Astrocyte (in vitro differentiated cells and primary cell): ENCODE results near the gene CACNA1D. TPM values are rescaled to one million over a fixed set of nuclear protein-coding genes. Genes with fewer than 3 reads are reported as not detected.

Experiments used
- DNase-seq: peaks from one replicate; pipeline ENCODE4 v3.0.0-alpha.2; 2010; ENCODE audit warnings: low read depth
- FAIRE-seq: peaks from 2 replicates; lab custom pipeline; 2011; peaks lifted over from hg19 to GRCh38; lab: Jason Lieb, UNC
- H2AFZ ChIP-seq: 2 replicates; pipeline ENCODE4 v1.6.0; 2012; ENCODE audit warnings: low read depth, low read length, inconsistent platforms
- H3K27ac ChIP-seq: 2 replicates; pipeline ENCODE4 v1.5.1; 2011; ENCODE audit warnings: low read depth, low read length, inconsistent platforms
- H3K27me3 ChIP-seq: 2 replicates; pipeline ENCODE4 v1.6.0; 2011; ENCODE audit warnings: low read length, inconsistent platforms; ENCODE audit not compliant: insufficient read depth
- H3K36me3 ChIP-seq: 2 replicates; pipeline ENCODE4 v1.5.1; 2011; ENCODE audit warnings: low read length, inconsistent platforms; ENCODE audit not compliant: insufficient read depth
- H3K4me1 ChIP-seq: 2 replicates; pipeline ENCODE4 v1.5.1; 2011; ENCODE audit warnings: low read length, inconsistent platforms; ENCODE audit not compliant: insufficient read depth
- H3K4me2 ChIP-seq: 2 replicates; pipeline ENCODE4 v1.6.0; 2012; ENCODE audit warnings: low read length, inconsistent platforms
- H3K4me3 ChIP-seq: 2 replicates; pipeline ENCODE4 v1.5.1; 2011; ENCODE audit warnings: low read depth, mild to moderate bottlenecking, low read length, inconsistent platforms; ENCODE audit not compliant: insufficient read depth
- H3K79me2 ChIP-seq: 2 replicates; pipeline ENCODE4 v1.6.0; 2012; ENCODE audit warnings: mild to moderate bottlenecking, low read length, inconsistent platforms; ENCODE audit not compliant: insufficient read depth
- H3K9ac ChIP-seq: 2 replicates; pipeline ENCODE4 v1.6.0; 2012; ENCODE audit warnings: mild to moderate bottlenecking, low read length, inconsistent platforms
- H3K9me3 ChIP-seq: 2 replicates; pipeline ENCODE4 v1.5.1; 2012; ENCODE audit warnings: low read depth, mild to moderate bottlenecking, low read length, inconsistent platforms; ENCODE audit not compliant: insufficient read depth
- H4K20me1 ChIP-seq: 2 replicates; pipeline ENCODE4 v1.6.0; 2012; ENCODE audit warnings: low read length, inconsistent platforms; ENCODE audit not compliant: insufficient read depth
- H3K27ac Mint-ChIP-seq: one replicate; pipeline ENCODE4 v1.8.0; 2021; ENCODE audit warnings: mild to moderate bottlenecking, mixed read lengths; ENCODE audit not compliant: unreplicated experiment
- H3K27me3 Mint-ChIP-seq: one replicate; pipeline ENCODE4 v1.8.0; 2021; ENCODE audit warnings: low read depth, mixed read lengths; ENCODE audit not compliant: unreplicated experiment
- H3K36me3 Mint-ChIP-seq: one replicate; pipeline ENCODE4 v1.8.0; 2021; ENCODE audit warnings: low read depth, mixed read lengths; ENCODE audit not compliant: unreplicated experiment
- H3K4me1 Mint-ChIP-seq: one replicate; pipeline ENCODE4 v1.8.0; 2021; ENCODE audit warnings: low read depth, mixed read lengths; ENCODE audit not compliant: unreplicated experiment
- H3K4me3 Mint-ChIP-seq: one replicate; pipeline ENCODE4 v1.8.0; 2021; ENCODE audit warnings: mild to moderate bottlenecking, moderate library complexity, mixed read lengths; ENCODE audit not compliant: unreplicated experiment
- H3K9me3 Mint-ChIP-seq: one replicate; pipeline ENCODE4 v1.8.0; 2021; ENCODE audit warnings: mild to moderate bottlenecking, mixed read lengths; ENCODE audit not compliant: unreplicated experiment
- EZH2 ChIP-seq: IDR thresholded peaks from 2 replicates; pipeline ENCODE4 v1.6.1; 2012; ENCODE audit warnings: mild to moderate bottlenecking, low read length, inconsistent platforms; ENCODE audit not compliant: insufficient read depth
- total RNA-seq: library from RNA; stranded (reverse); gene quantifications from 2 replicates; pipeline ENCODE4 v1.2.1, GENCODE V29; 2021
- TF ChIP-seq, protein P1 (sequence below): IDR thresholded peaks from 2 replicates; pipeline ENCODE4 v1.5.1; 2011; ENCODE audit warnings: low read depth, mild to moderate bottlenecking, inconsistent platforms, low read length, moderate library complexity; ENCODE audit not compliant: insufficient read depth

The CACNA1D gene
- total RNA-seq, 1 donor from 2014 or later: 0.41 TPM

GRCh38 chr3:53544357-53544756 is 49.9 kb downstream of the CACNA1D start:
- no peaks in the 10 kb centered on the region for H3K9me3 Mint-ChIP-seq
- Histone ChIP-seq H2AFZ (no peak overlapping the region), H4K20me1 (no peaks in the 10 kb centered on the region), H3K79me2 (no peaks in the 10 kb centered on the region), H3K4me2 (no peak overlapping the region), H3K9ac (no peak overlapping the region), H3K9me3 (no peaks in the 10 kb centered on the region), H3K4me3 (no peak overlapping the region), H3K27me3 (peaks cover 2% of the 10 kb centered on the region), H3K36me3 (no peaks in the 10 kb centered on the region), H3K27ac (no peak overlapping the region), H3K4me1 (no peaks in the 10 kb centered on the region)
- TF ChIP-seq, protein P1, sequence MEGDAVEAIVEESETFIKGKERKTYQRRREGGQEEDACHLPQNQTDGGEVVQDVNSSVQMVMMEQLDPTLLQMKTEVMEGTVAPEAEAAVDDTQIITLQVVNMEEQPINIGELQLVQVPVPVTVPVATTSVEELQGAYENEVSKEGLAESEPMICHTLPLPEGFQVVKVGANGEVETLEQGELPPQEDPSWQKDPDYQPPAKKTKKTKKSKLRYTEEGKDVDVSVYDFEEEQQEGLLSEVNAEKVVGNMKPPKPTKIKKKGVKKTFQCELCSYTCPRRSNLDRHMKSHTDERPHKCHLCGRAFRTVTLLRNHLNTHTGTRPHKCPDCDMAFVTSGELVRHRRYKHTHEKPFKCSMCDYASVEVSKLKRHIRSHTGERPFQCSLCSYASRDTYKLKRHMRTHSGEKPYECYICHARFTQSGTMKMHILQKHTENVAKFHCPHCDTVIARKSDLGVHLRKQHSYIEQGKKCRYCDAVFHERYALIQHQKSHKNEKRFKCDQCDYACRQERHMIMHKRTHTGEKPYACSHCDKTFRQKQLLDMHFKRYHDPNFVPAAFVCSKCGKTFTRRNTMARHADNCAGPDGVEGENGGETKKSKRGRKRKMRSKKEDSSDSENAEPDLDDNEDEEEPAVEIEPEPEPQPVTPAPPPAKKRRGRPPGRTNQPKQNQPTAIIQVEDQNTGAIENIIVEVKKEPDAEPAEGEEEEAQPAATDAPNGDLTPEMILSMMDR: no peak
- TF ChIP-seq EZH2: no peak
- no peaks in the 10 kb centered on the region for H3K36me3 Mint-ChIP-seq
- peaks cover 6% of the 10 kb centered on the region for H3K4me1 Mint-ChIP-seq
- DNase-seq: no peak
- no peak overlapping the region for H3K4me3 Mint-ChIP-seq
- H3K27me3 Mint-ChIP-seq: peaks cover 2% of the 10 kb centered on the region
- H3K27ac Mint-ChIP-seq: no peak overlapping the region
- FAIRE-seq: no peak

DNA sequence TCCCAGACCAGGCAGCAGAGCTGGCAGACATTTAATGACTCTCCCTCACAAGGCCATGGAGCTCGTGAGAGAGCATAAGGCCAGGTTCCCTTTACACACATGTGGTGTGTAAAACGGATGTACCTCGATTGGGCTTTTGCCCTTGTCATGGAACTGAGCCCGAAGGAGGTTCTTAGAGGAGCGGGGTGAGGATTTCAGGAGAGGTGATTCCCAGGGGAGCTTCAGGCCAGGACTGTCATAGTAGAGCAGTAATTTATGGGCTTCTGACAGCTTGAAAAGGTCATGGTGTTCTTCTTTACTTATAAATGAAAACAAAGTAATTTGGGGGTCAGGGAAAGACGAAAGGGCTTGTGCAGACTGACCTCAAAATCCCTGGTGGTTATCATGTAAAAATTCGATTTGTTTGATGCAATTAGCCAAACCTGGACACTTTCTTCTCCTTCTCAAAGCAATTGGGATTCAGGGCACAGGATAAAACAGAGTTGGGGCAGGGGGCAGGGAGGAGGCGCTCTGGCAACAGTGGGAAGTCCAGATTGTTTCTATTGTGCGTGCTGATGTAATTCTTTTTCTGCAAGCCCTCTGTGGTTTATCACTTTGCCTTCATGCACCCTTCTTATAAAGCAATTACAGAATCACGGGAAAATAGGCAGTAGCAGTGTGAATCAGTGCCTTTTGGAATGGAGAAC is 51.0 kb downstream of the CACNA1D start:
- no peak for FAIRE-seq
- H2AFZ ChIP-seq: no peak overlapping the region
- peaks cover 2% of the 10 kb centered on the region for H3K27me3 ChIP-seq
- H3K4me2 ChIP-seq: no peak overlapping the region
- TF ChIP-seq, protein P1: no peak
- TF ChIP-seq EZH2: no peak
- Mint-ChIP-seq H3K4me1 (peaks cover 6% of the 10 kb centered on the region), H3K36me3 (no peaks in the 10 kb centered on the region), H3K27ac (no peak overlapping the region), H3K9me3 (peaks cover 3% of the 10 kb centered on the region), H3K27me3 (peaks cover 8% of the 10 kb centered on the region), H3K4me3 (no peak overlapping the region)
- H3K27ac ChIP-seq: no peak overlapping the region
- H3K4me3 ChIP-seq: no peak overlapping the region
- H3K36me3 ChIP-seq: no peaks in the 10 kb centered on the region
- DNase-seq: no peak
- H3K9me3 ChIP-seq: no peaks in the 10 kb centered on the region
- H4K20me1 ChIP-seq: no peaks in the 10 kb centered on the region
- no peak overlapping the region for H3K9ac ChIP-seq
- no peaks in the 10 kb centered on the region for H3K4me1 ChIP-seq
- H3K79me2 ChIP-seq: no peaks in the 10 kb centered on the region

DNA sequence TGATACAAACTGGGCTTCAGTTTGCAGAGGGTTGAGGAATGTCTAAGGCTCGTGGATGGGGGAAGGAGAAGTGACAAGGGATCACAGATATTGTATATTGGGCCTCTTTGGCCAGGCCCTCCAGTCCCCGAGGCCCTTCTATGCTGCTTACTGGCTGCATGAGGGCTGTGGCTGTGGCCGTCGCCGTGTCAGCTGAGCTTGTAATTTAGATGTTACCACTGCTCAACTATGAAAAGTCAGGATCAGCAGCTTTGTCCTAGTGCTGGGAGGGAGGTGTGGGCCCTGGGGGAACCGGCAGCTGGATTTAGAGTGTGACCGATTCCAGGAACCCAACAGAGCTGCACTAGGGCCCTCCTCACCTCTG is 51.6 kb downstream of the CACNA1D start:
- H3K27me3 Mint-ChIP-seq: peaks cover 9% of the 10 kb centered on the region
- H2AFZ ChIP-seq: no peak overlapping the region
- H3K4me1 Mint-ChIP-seq: peaks cover 6% of the 10 kb centered on the region
- H4K20me1 ChIP-seq: no peaks in the 10 kb centered on the region
- H3K9ac ChIP-seq: no peak overlapping the region
- TF ChIP-seq, protein P1: no peak
- TF ChIP-seq EZH2: no peak
- H3K4me1 ChIP-seq: no peaks in the 10 kb centered on the region
- H3K4me3 Mint-ChIP-seq: no peak overlapping the region
- H3K36me3 Mint-ChIP-seq: no peaks in the 10 kb centered on the region
- no peak overlapping the region for H3K27ac Mint-ChIP-seq
- no peaks in the 10 kb centered on the region for H3K36me3 ChIP-seq
- peaks cover 3% of the 10 kb centered on the region for H3K9me3 Mint-ChIP-seq
- H3K4me3 ChIP-seq: no peak overlapping the region
- no peak overlapping the region for H3K4me2 ChIP-seq
- DNase-seq: no peak
- H3K27me3 ChIP-seq: peaks cover 2% of the 10 kb centered on the region
- no peak overlapping the region for H3K27ac ChIP-seq
- FAIRE-seq: no peak
- H3K9me3 ChIP-seq: no peaks in the 10 kb centered on the region
- no peaks in the 10 kb centered on the region for H3K79me2 ChIP-seq
